Endothelial cell of hepatic sinusoid (primary cell): Measurements from ENCODE around the gene PEX11A.

Experiments
- in situ Hi-C: cut with HindIII; loops from 2 replicates; pipeline ENCODE4 v1.10.0; 2017; ENCODE audit warnings: low sequenced_read_pairs

Gene PEX11A

DNA sequence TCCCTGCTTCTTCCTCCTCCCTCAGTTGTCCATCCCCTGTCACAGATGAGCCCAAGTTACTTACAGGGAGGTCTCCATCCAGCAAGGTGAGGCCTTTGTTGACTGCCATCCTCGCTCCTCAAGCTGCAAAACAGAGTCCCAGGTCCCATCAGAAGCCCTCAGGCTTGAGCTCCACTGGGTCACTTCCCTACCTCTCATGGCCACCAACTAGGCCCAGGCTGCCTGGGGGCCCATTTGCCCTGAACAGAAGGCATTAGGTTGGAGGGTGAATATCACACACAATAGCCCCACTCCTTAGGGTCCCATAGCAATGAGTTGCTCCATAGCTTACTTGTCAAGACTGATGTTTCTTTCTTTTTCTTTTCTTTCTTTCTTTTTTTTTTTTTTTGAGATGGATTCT is 13.2 kb downstream of the PEX11A start:
- in situ Hi-C loops: no loop called here

DNA sequence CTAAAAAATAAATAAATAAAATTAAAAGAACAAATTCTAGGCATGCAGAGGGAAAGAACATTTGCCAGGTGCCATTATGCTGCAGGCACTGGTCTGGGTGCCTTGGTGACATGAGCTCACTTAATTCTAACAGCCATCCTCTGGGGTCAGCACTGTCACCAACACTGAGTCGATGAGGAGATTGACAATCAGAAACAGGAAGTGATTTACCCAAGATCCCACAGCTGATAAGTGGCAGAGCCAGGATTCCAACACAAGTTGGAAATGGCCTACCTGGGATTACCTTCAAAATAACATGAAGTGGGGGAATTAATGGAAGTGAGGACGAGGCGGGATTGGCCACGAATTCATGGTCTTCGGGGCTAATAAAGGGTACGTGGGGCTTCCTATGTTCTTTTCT is 14.9 kb downstream of the PEX11A start:
- in situ Hi-C loops: no loop called here

DNA sequence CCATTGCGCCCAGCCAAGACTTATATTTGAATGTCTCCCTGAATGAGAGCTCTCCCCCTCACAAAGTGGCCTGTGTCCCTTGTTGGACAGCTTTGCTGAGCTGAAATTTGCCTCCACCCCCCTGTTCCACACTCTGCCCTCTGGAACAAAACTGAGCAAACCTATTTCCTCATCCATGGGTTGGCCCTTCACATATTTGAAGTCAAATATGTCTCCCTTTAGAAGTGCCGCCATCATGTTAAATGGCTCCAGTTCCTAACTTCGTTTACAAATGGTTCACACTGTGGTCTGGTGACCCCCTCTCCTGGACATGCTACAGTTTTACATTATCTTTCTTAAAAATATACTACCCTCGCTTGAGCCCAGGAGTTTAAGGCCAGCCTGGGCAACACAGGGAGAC is 16.0 kb downstream of the PEX11A start:
- in situ Hi-C loops: loop anchor here (5.0 kb wide), 1 partner anchor 103 kb away; the partner anchor contains the start of gene MESP2

DNA sequence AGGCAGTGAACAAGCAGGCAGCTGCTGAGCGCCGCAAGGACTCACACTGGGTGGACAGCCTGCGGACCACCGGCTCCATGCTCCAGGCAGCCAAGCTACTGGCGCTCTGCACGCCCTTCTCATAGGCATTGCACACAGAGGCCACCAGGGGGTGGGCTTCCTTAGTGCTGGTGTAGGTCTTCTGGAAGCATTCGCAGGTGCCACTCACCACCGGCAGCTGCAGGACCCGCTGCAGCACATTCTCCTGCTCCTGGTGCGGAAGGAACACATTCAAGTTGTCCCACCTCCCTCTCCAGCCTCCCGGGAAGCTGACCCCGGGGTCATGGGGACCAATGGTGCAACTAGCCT is 17.4 kb downstream of the PEX11A start:
- in situ Hi-C loops: loop anchor here (5.0 kb wide), 1 partner anchor 104 kb away; the partner anchor contains the start of gene MESP2

DNA sequence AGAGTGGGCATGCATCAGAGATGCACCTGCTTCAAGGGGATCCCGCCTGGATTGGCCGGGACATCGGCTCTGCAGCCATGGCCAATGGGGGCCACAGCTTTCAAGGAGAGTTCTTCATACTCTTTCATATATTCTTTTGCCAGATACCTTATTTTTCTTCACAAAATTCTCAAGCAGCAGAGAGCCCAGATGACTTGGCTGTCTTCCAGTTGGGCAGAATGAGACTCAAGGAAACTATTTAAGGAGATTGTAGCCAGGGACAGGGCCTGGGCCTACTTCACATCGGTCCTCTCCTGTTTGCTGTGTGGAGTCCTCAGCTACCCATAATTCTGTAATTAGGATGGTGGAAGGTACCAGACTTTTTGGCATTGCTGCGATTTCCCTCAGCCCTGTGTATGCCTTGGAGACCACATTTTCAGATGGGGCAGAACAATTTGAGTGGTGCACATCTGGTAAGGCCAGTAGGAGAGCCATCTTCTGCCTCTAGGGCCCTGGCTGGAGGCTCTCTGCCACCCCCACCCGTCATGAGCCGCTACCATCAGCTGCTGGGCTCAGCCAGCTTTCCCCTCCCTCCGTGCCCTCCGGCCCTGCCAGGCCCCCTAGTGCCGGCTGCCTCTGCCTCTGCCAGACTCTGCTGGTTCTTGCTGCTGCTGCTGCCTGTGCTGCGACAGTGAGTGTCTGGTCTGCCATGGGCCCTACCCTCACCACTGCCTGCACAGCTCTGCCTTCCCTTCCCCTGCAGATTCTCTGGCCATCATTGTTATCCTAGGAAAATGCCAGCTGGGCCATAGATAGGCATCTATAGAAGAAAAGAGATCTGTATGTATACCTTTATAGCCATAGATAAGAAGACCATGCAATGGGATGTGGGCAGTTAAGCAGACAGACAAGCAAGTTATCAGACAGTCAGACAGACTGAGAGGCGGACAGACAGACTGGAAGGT is 18.1 kb downstream of the PEX11A start:
- in situ Hi-C loops: loop anchor here (5.0 kb wide), 1 partner anchor 105 kb away; the partner anchor contains the start of gene MESP2

DNA sequence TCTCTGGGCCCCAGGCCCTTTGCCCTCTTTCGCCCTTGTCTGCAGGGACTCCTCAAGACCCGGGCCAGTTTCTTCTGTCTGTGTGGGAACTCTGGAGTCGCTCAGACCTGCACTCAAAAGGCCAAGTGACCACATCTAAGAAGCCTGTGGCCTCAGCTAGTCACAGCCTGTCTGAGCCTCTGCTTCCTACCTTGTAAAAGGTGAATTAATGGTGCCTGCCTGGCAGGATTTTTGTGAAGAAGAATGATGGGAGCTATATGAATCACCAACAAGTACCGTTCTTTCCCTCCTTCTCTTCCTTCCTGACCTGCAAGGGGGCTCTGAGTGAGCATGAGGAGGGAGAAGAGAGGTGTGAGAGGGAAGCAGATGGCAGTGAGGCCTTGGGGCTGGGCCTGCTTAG is 18.9 kb downstream of the PEX11A start:
- in situ Hi-C loops: loop anchor here (5.0 kb wide), 1 partner anchor 106 kb away; the partner anchor contains the start of gene MESP2

DNA sequence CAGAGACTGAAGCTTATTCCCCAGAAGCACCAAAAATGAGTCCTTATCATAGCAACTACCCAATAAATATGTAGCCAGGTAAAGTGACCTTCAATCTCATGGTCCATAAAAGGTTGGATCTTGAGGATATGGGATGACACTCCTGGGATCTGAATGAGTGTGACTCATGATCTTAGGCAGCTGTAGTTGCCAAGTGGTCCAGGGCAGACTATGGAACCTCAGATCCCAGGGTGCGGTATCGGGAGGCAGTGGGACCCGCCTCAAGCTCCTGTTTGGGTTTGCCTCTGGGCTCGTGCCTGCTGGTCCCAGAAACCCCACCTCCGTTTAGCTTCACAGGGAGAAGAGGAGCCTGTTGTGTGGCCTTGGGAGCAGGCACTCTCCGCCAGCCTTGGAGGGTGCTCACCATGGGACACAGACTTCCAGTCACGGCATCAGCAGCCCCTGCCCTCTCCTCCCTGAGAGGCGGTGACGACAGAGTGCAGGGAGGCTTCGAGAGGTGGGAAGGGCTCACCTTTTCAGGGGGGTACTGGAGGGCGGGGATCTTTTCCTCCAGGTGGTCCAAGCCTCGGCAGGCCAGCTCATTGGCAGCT is 19.5 kb downstream of the PEX11A start:
- in situ Hi-C loops: loop anchor here (5.0 kb wide), 1 partner anchor 106 kb away; the partner anchor contains the start of gene MESP2

DNA sequence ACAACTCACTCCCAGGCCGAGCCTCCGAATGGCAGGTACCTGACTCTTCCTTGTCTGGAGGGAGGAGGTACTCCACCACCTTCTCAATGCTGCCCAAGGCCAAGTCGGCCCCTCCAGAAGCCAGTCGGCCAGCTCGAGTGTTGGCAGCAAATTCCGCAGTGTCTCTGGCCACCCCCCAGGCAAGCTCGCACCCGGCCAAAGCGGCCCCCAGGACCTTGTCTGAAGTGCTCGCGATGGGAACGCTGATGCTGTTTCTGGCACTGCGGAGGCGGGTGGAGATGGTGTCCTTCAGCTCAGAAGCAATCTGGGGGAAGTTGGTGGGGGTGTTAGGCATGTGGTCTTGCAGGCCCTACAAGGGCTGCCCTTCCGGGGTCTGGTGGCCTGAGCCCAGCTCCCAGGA is 20.6 kb downstream of the PEX11A start:
- in situ Hi-C loops: loop anchor here (5.0 kb wide), 1 partner anchor 107 kb away; the partner anchor contains the start of gene MESP2

DNA sequence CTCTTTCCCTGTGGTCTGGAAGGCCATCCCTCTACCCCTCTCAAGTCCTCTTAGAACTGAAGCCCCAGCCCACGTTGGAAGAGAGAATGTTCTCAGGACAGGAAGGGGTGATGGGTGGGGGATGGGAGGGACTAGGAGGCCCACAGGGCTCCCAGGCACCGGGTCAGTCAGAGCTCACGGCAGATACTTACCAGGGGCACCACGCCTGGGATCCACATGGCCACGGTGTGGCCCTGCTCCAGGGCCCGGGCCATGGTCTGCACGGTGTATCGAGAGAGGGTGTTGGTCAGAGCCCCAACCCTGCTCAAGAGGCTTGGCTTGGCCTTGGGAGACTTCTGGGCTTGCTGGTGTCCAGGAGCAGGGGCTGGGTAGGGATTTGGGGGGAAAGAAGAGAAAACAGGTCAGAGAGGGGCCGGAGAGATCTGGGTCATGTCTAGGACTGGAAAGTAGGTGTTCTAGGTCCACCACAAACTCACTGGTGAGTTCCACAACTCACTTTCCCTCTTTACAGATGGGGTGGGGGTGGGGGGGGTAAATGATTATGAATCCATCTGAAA is 21.2 kb downstream of the PEX11A start:
- in situ Hi-C loops: no loop called here

DNA sequence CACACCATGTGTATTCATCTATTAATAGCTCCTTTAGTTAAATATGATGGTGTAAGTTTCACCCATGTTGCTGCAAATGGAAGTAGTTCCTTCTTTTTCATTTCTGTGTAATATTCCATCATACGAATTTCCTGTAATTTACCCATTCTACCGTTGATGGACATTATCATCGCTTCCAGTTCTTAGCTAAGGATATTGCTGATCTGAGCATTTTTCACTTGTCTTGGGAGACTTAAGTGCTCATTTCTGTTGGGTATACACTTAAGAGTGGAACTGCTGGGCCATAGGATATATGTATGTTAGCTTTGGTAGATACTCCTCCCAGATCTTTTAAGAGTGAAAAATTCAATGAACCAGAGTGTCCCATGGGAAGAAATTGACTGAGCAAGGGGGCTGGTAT is 22.4 kb downstream of the PEX11A start:
- in situ Hi-C loops: no loop called here

DNA sequence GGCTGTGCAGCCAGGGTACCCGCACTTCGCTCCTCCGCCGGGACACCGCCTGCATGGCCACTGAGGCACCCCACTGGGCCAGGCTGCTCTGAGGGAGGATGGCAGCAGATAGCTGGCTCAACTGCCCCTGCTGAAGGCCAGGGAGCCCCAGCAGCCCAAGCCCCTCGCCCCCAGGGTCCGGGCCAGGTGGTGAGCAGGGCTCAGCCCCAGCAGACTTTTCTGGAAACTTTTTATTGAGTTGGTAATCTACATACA is 22.9 kb downstream of the PEX11A start:
- in situ Hi-C loops: no loop called here

DNA sequence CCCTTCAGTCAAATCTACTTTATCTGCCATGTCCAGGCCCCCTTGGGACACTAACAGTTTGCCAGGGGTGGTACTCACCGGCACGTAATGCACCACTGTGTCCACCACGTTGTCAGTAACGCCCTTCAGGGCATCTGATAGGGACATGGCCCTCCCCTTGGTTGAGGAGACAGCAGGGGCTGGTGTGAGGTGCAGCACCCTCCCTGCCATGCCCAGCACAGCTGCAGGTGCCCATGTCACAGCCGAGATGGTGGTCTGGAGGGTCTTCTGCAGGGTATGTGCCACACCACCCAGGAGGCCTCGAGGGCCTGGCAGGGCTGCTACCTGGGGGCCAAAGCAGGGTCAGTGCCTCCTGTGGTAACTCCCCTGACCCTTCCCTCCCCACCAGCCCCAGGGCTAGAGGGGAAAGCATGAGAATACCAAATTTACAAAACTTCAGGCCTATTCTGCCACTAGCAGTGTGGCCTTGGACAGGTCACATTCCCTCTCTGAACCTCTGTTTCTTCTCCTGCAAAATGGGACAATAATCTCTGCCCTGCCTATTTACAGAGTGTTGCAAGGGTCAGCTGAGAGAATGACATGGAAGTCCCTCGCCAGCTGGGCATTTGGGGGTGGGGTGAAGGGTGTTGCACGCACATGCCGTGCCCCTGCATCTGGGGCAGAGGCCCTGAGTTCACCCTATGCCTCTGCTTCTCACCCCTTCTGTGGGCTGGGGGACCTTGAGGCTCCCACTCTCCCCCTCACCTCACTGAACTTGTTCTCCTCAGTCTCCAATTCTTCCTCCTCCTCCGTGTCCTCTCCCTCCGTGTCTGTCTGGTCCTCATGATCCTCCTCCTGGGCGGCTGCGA is 23.5 kb downstream of the PEX11A start:
- in situ Hi-C loops: no loop called here

DNA sequence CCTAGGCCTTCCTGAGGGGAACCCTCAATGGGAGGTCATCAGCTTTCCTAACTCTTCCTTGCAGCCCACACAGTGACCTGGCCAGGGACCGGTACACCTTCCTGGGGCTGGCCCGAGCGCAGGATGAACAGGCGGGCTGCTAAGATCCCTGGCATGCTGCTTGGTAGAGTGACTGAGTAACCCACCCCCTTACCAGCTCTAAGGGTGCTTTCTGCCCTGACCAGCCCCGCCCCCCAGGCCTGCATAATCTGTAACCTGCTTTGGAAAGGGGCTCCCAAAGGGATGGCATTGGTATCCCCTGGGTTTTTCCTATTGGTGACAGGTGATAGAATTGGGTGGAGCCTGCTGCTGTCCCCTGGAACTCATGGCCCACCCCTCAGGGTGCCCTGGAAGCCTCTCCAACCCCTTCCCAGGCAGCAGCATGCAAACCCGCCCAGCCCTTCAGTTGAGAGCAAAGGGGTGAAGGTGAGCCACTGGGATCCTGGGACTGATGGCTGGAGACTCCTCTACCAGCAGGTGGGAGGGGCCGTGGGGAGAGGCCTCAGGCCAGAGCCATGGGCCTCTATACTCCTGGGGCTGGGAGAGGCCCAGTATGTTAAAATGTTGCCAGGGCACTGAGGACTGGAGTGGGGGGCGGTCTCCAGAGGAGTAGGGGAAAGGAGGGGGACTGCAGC is 24.2 kb downstream of the PEX11A start:
- in situ Hi-C loops: no loop called here

DNA sequence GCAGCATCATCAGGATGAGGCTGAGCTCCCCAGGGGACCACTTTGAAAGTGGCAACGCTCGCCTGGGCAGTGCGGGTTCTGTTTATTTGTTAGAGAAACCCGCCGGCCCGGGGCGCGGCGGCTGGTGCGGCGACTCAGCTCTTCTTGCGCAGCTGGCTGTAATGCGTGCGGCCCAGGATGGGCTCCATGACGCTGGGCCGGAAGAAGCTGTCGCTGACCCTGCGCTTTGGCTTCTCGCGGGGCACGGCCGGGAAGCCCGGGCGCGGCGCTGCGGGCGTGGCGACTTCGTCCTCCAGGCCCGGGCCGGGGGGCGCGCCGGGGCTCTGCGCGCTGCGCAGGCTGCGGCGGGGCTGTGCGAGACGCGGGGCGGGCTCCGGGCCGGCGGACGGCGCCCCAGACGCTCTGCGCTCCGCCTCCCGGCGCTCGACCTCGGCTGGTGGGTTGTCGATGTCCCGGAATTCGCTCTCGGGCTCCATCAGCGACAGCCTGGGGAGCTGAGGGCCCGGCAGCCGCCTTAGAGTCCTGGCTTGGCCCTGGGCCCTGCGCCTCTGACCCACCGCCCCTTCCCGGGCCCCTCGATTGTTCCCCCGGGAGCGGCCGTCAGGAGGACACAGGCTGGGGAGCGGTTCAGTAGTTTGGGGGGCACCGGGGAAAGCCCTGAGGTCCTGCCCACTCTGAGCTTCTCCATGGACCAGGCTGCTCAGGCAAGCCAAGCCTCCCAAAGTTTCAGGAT is 24.9 kb downstream of the PEX11A start:
- in situ Hi-C loops: no loop called here

DNA sequence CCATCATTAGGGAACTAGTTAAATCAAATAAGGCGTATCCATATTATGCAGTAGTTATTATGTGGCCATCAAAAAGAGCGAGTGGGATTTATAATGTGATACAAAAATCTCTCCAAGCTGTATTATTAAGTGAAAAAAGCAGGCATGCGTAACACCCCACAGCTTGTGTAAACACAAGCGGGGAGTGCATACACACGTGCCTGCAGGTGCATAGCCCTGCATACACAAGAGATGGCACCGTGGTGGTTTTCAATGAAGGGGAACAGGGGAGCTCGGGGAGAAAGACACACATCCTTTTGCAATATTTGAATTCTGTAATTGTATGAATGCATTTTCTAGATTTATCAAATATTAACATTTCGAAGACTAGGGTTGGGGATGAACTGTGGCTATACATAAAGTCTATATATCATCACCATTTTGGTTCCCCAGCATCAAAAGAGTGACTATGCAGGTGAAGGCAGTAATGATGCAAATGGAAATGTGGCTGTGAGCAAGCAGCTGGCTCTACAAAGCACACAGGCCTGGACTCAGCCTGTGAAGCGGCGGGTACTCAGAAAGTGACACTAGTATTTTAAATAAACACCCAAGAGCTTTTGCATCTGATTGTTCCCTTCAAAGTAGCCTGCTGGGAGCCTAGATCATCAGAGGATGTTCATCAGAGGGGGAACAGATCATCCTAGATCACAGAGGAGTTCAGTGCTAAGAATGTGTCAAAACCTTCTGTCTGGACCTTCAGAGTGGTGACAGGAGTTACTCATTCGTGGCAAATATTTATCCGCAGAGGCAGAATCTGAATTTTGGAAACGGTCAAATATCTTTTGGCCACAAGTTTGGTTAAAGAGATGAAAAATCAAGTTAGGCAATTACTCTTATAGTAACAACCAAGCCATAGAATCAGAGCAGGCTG is 25.9 kb downstream of the PEX11A start:
- in situ Hi-C loops: no loop called here

DNA sequence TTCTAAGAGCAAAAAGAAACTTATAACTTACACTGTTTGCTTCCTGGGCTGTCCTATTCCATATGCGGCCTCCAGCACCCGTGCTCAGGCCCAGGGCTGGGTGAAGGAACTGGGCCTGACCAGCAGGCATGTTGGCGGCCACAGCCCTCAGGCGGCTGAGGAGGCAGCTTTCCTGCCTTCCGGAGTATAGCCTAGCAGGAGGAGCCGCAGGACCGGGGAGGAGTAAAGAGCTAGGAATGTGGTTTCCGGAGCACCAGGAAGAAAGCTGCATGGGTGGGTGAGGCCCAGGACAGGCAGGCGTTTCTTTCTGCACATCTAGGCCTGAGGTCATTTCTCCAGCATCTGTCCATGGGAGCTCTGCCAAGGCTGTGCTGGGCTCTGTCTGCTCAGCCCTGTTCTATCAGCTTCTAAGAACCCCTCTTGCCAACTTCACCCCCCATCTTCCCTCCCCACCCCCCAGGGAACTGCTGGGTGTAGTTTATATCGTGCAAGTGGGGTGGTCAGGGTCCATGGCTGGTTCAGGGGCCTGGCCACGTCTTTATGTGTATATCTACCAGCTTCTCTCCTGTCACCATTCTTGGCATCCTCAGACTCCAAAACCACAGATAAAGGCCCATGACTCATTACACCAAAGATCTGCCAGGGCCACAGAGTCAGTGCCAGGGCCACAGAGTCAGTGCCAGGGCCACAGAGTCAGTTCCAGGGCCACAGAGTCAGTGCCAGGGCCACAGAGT is 27.5 kb downstream of the PEX11A start:
- in situ Hi-C loops: no loop called here

DNA sequence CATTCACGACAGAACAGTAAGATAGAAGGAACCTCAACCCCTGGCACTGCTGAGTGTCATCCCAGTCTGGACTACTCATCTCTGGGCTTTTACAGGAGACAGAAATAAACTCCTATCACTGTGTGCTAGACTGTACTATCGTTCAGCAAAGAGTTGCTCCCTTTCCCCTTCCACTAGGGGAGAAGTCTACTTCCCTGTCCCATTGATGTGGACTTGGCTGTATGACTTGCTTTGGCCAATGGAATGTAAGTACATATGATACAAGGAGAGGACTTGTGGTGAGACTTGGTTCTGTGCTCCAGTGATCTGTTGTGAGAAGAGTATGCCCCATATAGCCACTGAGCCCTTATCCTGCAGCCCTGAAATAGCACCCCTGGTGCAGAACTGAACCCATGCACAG is 30.0 kb downstream of the PEX11A start:
- in situ Hi-C loops: no loop called here

DNA sequence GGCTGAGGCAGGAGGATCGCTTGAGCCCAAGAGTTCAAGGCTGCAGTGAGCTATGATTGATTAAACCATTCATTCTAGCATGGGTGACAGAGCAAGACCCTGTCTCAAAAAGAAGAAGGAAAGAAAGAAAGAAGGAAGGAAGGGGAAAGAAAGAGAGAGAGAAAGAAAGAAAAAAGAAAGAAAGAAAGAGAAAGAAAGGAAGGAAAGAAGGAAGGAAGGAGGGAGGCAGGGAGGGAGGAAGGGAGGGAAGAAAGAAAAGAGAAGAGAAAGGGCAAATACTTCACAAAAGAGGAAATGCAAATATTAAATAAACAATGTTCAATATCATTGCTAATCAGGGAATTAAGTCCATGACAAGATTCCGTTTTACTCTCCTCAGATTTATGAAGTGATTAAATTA is 31.3 kb downstream of the PEX11A start:
- in situ Hi-C loops: no loop called here
